HepG2 (cell line): ENCODE measurements around the gene VDR. TPM values are rescaled to one million over a fixed set of nuclear protein-coding genes. Genes with fewer than 3 reads are reported as not detected.

ENCODE experiments used
- IRF2 ChIP-seq: IDR thresholded peaks from 2 replicates; pipeline ENCODE4 v1.6.1; 2018; ENCODE audit warnings: missing genetic modification reagents, missing compliant biosample characterization
- MBNL3 ChIP-seq: fragments of 250-450 bp; sonication (Bioruptor Pico); conservative IDR thresholded peaks from 2 replicates; pipeline ENCODE4 v1.8.0; 2022; ENCODE audit warnings: mild to moderate bottlenecking, inconsistent platforms
- PITX1 ChIP-seq: sonication (generic); formaldehyde crosslinking; IDR thresholded peaks from 2 replicates; pipeline ENCODE4 v1.5.1; 2020; ENCODE audit warnings: mild to moderate bottlenecking, missing genetic modification reagents
- PLRG1 ChIP-seq: fragments of 450-650 bp; conservative IDR thresholded peaks from 2 replicates; pipeline ENCODE4 v1.6.1; 2016
- SOX6 ChIP-seq, 2 experiments: fragments of 450-650 bp in 1 of 2; sonication (generic) in 1 of 2; formaldehyde crosslinking in 1 of 2; IDR thresholded peaks; 2 replicates each; pipeline versions ENCODE4 v1.4.0 to v1.6.1; 2017 to 2020; ENCODE audit warnings: antibody characterized with exemption in 1 of 2, mild to moderate bottlenecking in 1 of 2, missing genetic modification reagents in 1 of 2
- TAF15 ChIP-seq: fragments of 200-400 bp; formaldehyde crosslinking; IDR thresholded peaks from one replicate; pipeline ENCODE4 v1.6.1; 2018; ENCODE audit warnings: mild to moderate bottlenecking, low read depth, low read length; ENCODE audit not compliant: poor library complexity, severe bottlenecking
- TFDP1 ChIP-seq: IDR thresholded peaks from 2 replicates; pipeline ENCODE4 v1.6.1; 2016; ENCODE audit warnings: missing compliant biosample characterization, missing genetic modification reagents, borderline replicate concordance
- THRA ChIP-seq: sonication (generic); formaldehyde crosslinking; IDR thresholded peaks from 2 replicates; pipeline ENCODE4 v1.4.0; 2020; ENCODE audit warnings: missing genetic modification reagents, borderline replicate concordance
- USF2 ChIP-seq, 2 experiments: sonication (generic) in 1 of 2; formaldehyde crosslinking in 1 of 2; IDR thresholded peaks; 2 replicates each; pipeline versions ENCODE4 v1.5.1 to v1.6.1; 2011 to 2020; ENCODE audit warnings: borderline replicate concordance in 1 of 2, low read depth in 1 of 2, low read length in 1 of 2, mild to moderate bottlenecking in 1 of 2, missing genetic modification reagents in 1 of 2, moderate library complexity in 1 of 2
- ZNF274 ChIP-seq: sonication (generic); formaldehyde crosslinking; IDR thresholded peaks from 2 replicates; pipeline ENCODE4 v1.5.1; 2020; ENCODE audit warnings: mild to moderate bottlenecking, missing genetic modification reagents
- ZNF382 ChIP-seq: sonication (generic); formaldehyde crosslinking; IDR thresholded peaks from 2 replicates; pipeline ENCODE4 v1.5.0; 2020; ENCODE audit warnings: missing genetic modification reagents, mild to moderate bottlenecking, borderline replicate concordance
- ZNF510 ChIP-seq: sonication (generic); formaldehyde crosslinking; IDR thresholded peaks from 2 replicates; pipeline ENCODE4 v1.4.0; 2020; ENCODE audit warnings: low read depth, mild to moderate bottlenecking, missing genetic modification reagents
- ZNF552 ChIP-seq: sonication (generic); formaldehyde crosslinking; IDR thresholded peaks from 2 replicates; pipeline ENCODE4 v1.9.0; 2022; ENCODE audit warnings: missing genetic modification reagents, mild to moderate bottlenecking, borderline replicate concordance
- ZNF660 ChIP-seq: sonication (generic); formaldehyde crosslinking; IDR thresholded peaks from 2 replicates; pipeline ENCODE4 v1.5.1; 2020; ENCODE audit warnings: mild to moderate bottlenecking, low read depth, missing genetic modification reagents, borderline replicate concordance
- ZNF790 ChIP-seq: sonication (generic); formaldehyde crosslinking; IDR thresholded peaks from 2 replicates; pipeline ENCODE4 v1.8.0; 2022; ENCODE audit warnings: missing genetic modification reagents, mild to moderate bottlenecking, borderline replicate concordance
- ZNF83 ChIP-seq: sonication (generic); formaldehyde crosslinking; IDR thresholded peaks from 2 replicates; pipeline ENCODE4 v1.4.0; 2020; ENCODE audit warnings: missing genetic modification reagents, mild to moderate bottlenecking, borderline replicate concordance
- ZSCAN25 ChIP-seq: sonication (generic); formaldehyde crosslinking; IDR thresholded peaks from 2 replicates; pipeline ENCODE4 v1.8.0; 2022; ENCODE audit warnings: mild to moderate bottlenecking, missing genetic modification reagents
- ZSCAN31 ChIP-seq: sonication (generic); formaldehyde crosslinking; IDR thresholded peaks from 2 replicates; pipeline ENCODE4 v1.5.0; 2020; ENCODE audit warnings: low read depth, mild to moderate bottlenecking, missing genetic modification reagents
- polyA plus RNA-seq, 8 experiments: library from polyadenylated mRNA; depleted of rRNA in 3 of 8; stranded (reverse) in 7 of 8; unstranded in 1 of 8; fragments of >200 nt; fragmentation: Illumina TruSeq in 4 of 8; extraction: Trizol in 4 of 8; gene quantifications; 2 replicates each; pipeline versions ENCODE4 v1.2.1 to v1.2.3, GENCODE V29; 2011 to 2016; ENCODE audit warnings: low read depth in 4 of 8, missing spikeins in 1 of 8, mixed read lengths in 1 of 8; ENCODE audit not compliant: insufficient read depth in 1 of 8
- total RNA-seq, 5 experiments: library from RNA; depleted of rRNA; stranded (reverse); fragments of >200 nt; fragmentation: Illumina TruSeq; extraction: Trizol; gene quantifications; 2 replicates each; pipeline ENCODE4 v1.2.3, GENCODE V29; 2016; ENCODE audit warnings: low read depth in 1 of 5
- TF ChIP-seq, protein P1 (sequence below): sonication (generic); formaldehyde crosslinking; IDR thresholded peaks from 2 replicates; pipeline ENCODE4 v1.5.0; 2020; ENCODE audit warnings: missing genetic modification reagents
- TF ChIP-seq, protein P2 (sequence below): sonication (generic); formaldehyde crosslinking; IDR thresholded peaks from 2 replicates; pipeline ENCODE4 v1.8.0; 2022; ENCODE audit warnings: missing genetic modification reagents, mild to moderate bottlenecking, moderate library complexity, borderline replicate concordance
- TF ChIP-seq, protein P3 (sequence below): sonication (generic); formaldehyde crosslinking; IDR thresholded peaks from 2 replicates; pipeline ENCODE4 v1.5.0; 2020; ENCODE audit warnings: mild to moderate bottlenecking, low read depth, missing genetic modification reagents, borderline replicate concordance

VDR gene
- total and polyA plus RNA-seq, 2 of the 13 experiments (the other 11 are each of a cell fraction or from before 2014, with no cell fraction given): 0.08 to 0.33 TPM

DNA sequence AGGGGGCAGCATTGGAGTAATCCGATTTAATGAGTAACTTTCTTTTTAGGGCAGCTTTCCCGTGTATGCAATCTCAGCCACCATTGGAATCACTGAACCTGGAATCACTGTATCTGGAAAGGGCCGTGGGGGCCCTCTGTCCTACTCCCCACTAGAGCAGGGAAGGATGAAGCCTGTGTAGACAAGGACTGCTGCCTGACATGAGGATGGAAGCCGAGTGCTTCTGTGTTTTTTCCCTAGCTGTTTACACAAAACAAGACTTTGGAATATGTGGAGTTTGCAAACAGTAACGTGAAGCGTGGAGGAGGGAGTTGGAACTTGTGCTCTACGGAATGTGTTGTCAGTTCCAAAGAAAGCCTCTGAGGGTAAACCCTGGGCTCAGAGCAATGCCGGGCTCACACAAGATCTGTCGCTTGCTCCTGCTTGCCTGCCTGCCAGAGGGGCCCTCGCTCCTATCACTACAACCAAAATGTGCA lies 52.7 kb downstream of the VDR start (continued):
- TF ChIP-seq ZNF790 (CRISPR knock-in tag): no peak
- TF ChIP-seq ZNF382 (CRISPR knock-in tag): no peak
- TF ChIP-seq ZSCAN25 (CRISPR knock-in tag): no peak
- no peak for TF ChIP-seq TAF15
- no peak for TF ChIP-seq PLRG1
- no peak for TF ChIP-seq ZSCAN31 (CRISPR knock-in tag)
- 0 out of 2 replicates have a peak, but pooled peaks have one; percentile 20 for TF ChIP-seq THRA (CRISPR knock-in tag)
- TF ChIP-seq SOX6 (IDR thresholded peaks at IDR 0.05): no peak
- peak; percentile 46 for TF ChIP-seq SOX6 (CRISPR knock-in tag; IDR thresholded peaks at IDR 0.05)
- no peak for TF ChIP-seq ZNF660
- TF ChIP-seq ZNF83 (CRISPR knock-in tag): no peak
- TF ChIP-seq, protein P1, sequence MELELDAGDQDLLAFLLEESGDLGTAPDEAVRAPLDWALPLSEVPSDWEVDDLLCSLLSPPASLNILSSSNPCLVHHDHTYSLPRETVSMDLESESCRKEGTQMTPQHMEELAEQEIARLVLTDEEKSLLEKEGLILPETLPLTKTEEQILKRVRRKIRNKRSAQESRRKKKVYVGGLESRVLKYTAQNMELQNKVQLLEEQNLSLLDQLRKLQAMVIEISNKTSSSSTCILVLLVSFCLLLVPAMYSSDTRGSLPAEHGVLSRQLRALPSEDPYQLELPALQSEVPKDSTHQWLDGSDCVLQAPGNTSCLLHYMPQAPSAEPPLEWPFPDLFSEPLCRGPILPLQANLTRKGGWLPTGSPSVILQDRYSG (CRISPR knock-in tag): no peak
- no peak for TF ChIP-seq USF2 (IDR thresholded peaks at IDR 0.05; ENCODE audit: low read depth, low read length)
- no peak for TF ChIP-seq USF2 (CRISPR knock-in tag; IDR thresholded peaks at IDR 0.05; ENCODE audit: borderline replicate concordance)
- TF ChIP-seq, protein P2, sequence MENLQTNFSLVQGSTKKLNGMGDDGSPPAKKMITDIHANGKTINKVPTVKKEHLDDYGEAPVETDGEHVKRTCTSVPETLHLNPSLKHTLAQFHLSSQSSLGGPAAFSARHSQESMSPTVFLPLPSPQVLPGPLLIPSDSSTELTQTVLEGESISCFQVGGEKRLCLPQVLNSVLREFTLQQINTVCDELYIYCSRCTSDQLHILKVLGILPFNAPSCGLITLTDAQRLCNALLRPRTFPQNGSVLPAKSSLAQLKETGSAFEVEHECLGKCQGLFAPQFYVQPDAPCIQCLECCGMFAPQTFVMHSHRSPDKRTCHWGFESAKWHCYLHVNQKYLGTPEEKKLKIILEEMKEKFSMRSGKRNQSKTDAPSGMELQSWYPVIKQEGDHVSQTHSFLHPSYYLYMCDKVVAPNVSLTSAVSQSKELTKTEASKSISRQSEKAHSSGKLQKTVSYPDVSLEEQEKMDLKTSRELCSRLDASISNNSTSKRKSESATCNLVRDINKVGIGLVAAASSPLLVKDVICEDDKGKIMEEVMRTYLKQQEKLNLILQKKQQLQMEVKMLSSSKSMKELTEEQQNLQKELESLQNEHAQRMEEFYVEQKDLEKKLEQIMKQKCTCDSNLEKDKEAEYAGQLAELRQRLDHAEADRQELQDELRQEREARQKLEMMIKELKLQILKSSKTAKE (CRISPR knock-in tag): no peak
- no peak for TF ChIP-seq ZNF274 (CRISPR knock-in tag)
- TF ChIP-seq PITX1 (CRISPR knock-in tag): peak; percentile 39; the same call in 1 of the 2 replicates
- TF ChIP-seq, protein P3, sequence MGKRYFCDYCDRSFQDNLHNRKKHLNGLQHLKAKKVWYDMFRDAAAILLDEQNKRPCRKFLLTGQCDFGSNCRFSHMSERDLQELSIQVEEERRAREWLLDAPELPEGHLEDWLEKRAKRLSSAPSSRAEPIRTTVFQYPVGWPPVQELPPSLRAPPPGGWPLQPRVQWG (CRISPR knock-in tag): no peak
- TF ChIP-seq ZNF552 (CRISPR knock-in tag): no peak
- no peak for TF ChIP-seq TFDP1 (CRISPR knock-in tag)
- TF ChIP-seq ZNF510 (CRISPR knock-in tag): no peak
- TF ChIP-seq IRF2: peak; percentile 47; the same call in 1 of the 2 replicates
- no peak for TF ChIP-seq MBNL3
